Measurements from ENCODE around the gene SCN10A.

Gene SCN10A

DNA sequence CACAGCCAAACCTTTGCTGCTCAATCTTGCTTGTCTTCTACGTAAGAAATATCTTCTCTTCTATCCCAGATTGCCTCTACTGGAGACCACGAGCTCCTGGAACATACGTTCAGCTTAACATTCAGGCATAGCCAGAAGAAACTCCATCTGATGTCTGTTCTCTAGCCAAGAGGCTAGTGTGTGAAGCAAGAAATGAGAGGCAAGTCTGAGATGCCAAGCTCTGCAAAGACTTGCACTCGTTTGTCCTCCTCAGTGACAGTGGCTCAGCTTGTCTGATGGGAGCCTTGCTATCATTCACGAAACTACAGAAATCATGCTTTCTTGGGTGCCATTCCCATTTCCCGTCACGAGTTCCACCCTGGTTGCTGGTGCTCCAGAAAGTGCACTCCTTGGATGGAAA lies at the start of gene SCN10A:
TSS of gene SCN10A (minus strand) at position 192 of the 400 bp plus-strand sequence. CDS start 22,207 bp downstream, outside the sequence.
- DNase-seq: no peak

DNA sequence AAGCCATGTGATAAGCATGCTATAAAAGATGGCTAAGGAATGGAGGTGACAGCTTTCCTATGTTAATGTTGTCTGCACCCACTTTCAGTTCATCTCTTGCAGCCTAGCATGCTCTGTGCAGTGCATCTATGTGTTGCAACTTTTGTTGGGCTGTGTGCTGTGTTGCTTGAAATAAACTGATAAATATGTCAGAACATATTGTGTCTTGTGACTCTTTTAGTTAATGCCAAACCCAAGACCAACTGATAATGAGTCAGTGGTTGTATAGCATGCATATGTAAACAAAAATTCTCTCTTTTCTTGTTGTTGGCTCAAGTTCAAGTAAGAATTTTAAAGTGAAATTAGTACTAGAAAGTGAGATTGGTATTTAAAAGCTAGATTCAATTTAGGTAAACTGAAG lies 37.0 kb upstream of the SCN10A start:
- no peak for DNase-seq

DNA sequence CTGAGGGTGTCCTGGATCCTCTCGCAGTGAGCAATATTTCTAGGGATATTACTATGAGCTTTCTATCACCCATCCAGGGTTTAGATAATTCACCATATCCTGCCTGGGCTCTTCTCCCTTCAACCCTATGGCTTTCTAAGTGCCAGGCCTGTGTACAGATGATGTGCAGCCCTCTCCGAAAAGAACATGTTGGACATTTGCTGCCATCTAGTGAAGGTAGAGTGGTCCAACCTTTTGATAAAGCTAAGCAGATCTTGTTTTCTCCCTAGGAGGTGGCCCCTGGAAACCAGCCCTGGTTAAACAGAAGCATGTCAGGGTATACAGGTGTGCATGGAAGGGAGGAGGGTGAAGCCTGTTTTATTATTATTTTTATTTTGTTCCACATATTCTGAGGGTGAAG lies 27.9 kb upstream of the SCN10A start:
- no peak for DNase-seq

DNA sequence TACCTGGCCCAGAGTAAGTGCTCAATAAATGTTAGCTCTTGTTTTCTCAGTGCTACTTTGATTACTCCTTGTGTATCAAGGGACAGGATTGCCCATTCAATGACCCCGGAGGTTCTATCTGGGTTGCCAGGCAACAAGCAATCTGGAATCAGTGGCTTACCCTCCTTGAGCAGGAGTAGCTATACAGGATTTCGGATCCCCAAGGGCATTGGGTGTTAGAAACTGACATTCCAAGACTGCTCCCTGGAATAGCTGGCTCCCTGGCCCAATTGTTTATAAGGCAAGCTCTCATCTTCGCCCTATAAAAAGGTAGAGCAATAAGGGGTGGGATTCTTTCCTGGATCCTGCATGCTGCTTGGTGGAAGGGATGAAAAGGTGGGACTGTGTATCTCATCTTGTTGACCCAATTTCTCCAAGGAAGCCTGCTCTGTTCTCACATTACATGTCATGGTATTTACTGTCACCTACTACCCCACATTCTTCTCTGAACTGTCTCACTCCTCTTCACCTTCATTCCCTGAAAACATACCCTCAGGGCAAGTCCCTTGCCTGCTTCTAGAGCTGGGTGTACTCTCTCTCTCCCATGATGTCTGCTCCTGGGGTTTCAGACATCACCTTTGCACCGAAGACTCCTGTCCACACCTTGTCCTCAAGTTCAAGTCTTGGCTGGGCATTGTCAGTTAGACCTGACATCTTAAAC lies 26.4 kb upstream of the SCN10A start:
- DNase-seq: no peak

DNA sequence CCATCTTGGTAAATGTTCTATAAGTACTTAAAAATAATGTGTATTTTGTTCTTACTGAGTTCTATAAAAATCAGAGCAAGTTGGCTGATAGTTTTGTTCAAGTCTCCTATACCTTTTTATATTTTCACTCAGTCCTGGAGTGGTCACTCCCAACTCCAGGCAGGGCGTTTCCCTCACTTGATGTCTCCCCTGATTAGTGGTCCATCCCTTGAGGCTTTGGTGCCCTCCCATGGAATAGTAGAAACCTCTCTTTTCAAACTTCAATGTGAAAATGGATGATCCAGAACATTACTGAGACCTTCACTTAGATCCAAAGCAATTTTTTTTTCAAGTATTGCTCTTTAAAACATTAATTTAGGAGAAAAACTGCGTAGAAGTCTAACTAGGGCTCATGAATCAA lies 25.0 kb upstream of the SCN10A start:
- DNase-seq: no peak

DNA sequence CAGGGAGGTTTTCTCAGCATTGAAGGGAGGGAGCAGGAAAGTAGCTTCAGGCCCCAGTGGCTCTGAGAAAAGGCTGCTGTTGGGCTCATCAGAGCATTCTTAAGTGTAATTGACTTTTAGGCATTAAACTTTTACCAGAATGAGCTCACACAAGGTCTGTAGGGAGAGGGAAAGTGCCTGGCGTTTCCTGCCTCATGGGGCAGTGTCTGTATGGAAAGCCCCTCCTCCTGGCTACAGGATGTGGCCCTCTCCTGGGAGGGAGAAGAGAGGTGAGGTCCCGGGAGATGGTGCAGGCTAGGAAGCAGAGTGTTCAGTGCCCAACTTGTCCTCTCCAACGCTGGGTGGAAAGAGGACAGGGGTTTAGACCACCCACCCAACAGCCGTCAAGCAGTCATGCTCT lies 21.3 kb upstream of the SCN10A start:
- no peak for DNase-seq

DNA sequence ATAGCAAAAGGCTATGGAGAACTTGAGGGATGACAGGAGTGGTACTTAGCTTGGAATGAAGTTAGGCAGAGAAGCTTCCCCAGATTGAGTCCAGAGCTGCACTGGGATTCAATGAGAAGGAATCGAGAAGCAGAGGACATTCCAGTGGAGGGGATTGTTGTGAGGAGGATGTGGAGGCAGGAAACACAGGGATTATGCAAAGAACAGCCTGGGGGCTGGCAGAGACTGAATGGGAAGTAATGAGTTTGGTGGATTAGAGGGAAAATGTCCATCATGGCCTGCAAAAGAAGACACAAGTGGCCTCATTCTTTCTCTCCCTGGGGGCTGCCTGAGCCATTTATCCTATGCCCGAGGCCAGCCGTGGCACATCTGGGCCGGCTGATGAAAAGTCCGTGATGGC lies 20.5 kb upstream of the SCN10A start:
- DNase-seq: no peak

DNA sequence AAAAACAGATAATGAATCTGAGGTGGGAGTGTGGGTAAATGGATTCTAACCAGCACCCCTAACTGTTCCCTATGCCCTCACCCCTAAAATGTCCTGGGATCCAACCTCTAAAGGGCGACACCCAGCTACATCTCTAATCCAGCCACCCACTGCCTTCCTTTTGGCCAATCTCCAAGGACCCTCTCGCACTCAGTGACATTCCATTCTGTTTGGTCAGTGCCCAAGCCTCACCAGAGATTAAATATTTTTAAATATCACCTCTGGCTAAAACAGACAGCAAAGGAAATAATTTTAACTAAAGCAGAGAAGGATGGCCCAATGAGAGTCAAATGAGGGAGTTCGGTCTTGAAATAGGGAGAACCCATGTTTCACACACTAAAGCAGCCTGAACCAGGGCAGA lies 19.9 kb upstream of the SCN10A start:
- no peak for DNase-seq

GRCh38 chr3:38834717-38835116 lies 18.7 kb upstream of the SCN10A start:
- DNase-seq: no peak

GRCh38 chr3:38834110-38834509 lies 18.1 kb upstream of the SCN10A start:
- DNase-seq: peak; percentile 60

GRCh38 chr3:38829404-38829803 lies 13.4 kb upstream of the SCN10A start:
- no peak for DNase-seq

DNA sequence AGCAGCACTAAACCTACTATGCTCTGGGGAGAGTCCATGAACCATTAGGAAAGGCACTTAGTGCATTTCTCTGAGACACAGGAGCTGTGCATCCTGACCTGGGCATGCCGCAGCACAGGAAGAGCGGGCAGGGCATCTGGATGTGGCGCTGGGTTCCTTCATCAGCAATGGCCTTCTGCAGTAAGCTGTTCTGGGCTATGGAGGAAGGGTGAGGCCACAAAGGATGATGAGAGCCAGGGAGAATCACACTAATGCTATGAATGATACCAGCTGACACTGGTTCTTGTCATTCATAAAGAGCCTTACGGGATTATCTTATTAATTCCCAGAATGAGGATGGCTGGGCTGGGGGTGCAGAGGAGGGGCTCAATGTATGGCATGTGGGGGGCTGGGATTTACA lies 12.7 kb upstream of the SCN10A start:
- no peak for DNase-seq

DNA sequence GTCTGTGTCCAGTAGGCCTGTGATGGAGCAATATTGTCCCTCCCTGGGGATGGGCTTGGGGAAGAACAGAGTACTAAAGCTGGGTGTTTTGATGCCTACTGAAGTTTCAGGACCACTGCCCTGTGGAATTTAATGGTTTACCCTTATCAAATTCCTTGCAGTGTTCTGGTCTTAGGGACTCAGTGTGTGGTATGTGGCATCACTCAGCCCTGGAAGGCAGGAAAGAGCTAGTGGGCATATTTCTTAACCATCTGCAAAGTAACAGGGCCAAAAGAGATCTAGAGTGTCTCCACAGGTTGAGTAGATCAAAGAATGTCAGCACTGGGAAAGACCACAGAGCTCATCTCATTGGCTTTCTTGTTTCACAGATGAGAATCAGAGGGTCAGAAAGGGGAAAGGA lies 11.8 kb upstream of the SCN10A start:
- no peak for DNase-seq

DNA sequence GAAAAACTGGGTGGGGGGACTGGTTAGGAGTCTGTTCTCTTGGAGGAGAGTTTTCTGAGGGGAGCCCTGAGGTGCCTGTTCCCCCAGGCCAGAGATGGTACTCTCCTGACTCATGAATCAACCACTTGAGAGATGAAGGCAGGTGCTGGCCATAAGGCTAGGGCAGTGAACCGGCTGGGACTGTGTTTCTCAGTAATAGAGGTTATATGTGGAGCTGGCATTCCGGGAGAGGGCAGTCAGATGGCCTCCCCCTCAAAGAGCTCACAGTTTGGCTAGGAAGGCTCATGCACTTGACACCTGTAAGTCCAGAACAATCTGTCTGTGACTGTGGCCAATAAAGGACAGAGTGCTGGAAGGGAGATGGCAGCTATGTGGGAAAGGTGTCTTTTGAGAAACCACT lies 10.0 kb upstream of the SCN10A start:
- no peak for DNase-seq

- DNase-seq: no peak
These were observed 8.3 kb upstream of the SCN10A start for GRCh38 chr3:38824349-38824748.

DNA sequence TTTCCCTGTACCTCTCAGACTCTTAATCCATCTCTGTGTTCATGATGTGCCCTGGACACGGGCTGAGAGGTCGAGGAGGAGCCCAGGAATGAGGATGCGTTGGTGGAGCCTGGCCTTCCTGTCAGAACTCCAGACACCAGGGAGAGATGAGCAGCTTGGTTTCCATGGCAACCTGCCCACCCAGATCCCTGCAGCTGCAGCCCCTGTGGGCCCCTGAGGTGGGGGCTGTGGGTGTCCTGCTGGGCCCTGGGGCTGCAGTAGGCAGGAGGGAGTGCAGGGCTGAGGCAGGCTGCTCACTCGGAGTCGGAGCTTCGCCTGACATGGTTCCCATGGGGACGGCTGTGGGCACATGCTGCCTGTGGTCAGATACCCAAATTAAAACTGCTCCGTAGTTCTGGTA lies 7.7 kb upstream of the SCN10A start:
- no peak for DNase-seq

DNA sequence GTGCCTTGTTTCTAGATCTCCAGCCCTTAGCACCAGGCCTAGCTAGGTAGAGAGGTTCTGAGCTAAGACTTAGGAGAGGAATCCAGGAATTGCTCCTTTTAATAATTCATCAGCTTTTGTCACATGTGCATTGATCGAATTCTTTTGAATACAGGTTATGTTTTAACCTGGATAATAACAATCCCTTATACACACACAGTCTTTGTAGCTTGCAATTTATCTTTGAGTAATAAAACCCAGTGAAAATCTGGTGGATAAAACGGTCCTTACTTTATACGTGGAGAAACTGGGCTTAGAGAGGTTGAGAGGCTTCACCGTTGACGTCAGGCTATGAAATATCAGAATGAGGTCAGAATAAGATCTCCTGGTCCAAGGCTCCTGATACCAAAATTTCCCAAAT lies 7.2 kb upstream of the SCN10A start:
- DNase-seq: no peak

GRCh38 chr3:38811822-38812221 lies 4.2 kb downstream of the SCN10A start:
- DNase-seq: no peak

DNA sequence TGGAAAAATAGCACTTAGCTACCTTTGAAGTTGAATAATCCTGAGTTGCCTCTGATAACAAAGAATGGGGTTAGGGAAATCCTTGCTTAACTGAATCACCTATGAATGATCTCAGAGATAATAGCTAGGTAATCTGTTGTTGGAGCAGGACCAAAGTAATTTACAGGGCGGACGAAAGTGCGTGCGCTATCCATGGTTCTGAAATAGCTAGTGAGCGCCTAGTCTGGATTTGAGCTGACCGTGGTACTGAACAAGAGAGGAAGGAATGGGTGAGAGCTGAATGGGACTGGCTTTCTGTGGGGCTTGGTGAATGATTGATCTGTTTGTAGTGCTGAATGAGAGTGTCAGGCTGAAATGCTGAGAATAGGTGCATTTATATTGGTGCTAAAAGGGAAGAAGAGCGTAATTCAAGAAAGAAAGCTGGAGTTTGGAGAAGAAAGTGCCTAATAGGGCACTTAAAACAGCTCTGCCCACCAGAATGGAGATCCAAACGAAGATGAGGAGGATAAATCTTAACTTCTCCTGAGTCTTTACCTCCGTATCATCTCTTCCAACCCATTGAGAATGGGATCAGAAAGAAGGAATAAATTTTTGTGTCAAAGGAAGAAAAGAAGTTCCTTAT lies 10.1 kb downstream of the SCN10A start:
- DNase-seq: no peak

- DNase-seq: no peak
These were observed 11.0 kb downstream of the SCN10A start for GRCh38 chr3:38805004-38805403.

- no peak for DNase-seq
These were observed 15.5 kb downstream of the SCN10A start for GRCh38 chr3:38800511-38800910.

DNA sequence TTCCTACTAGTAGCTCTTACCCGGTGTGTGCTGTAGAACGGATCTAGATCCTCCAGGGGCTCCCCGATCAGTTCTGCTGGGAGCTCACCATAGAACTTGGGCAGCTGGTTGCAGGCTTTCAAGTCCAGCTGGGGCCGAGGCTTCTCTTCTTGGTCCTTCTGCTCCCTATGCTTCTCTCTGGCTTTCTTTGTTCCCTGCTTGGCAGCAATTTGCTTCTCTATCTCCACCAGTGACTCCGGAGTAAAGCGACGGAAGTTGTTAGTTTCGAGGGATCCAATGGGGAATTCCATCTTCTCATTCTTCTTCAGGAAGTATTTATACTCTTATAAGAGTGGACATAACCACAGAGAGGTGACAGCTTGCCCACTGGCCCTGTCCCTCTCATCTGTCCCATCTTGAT lies 22.3 kb downstream of the SCN10A start:
- DNase-seq: no peak

GRCh38 chr3:38792983-38793382 lies 23.0 kb downstream of the SCN10A start:
- no peak for DNase-seq

DNA sequence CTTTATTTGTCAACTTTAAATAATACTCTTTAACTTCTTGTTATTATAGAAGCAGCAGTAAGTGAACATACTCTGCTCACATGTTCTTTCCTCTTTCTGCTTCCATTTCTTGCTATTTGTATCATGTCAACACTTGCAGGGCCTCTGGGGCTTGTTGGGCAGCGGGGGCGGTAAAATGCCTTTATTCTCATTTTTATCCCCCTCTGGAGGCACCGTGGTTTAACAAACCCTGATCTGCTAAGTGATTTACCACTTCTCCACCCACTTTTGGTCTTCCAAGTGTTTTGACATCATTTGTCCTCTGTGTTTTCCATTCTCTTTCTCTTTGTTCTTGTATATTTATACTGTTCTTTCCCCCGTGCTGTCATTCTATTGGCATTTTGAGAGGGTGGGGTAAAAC lies 33.9 kb downstream of the SCN10A start:
- DNase-seq: no peak

GRCh38 chr3:38773528-38773927 lies 42.5 kb downstream of the SCN10A start:
- no peak for DNase-seq
